GM18505 (cell line): ENCODE results near the gene HDAC4.

Experiments
- ATAC-seq: cut with Tn5 transposase; IDR thresholded peaks from one replicate; pipeline ENCODE4 v1.9.1; 2021; ENCODE audit not compliant: unreplicated experiment
- POLR2A ChIP-seq: IDR thresholded peaks from 4 replicates; pipeline ENCODE4 v1.6.1; 2011; ENCODE audit warnings: borderline replicate concordance; ENCODE audit not compliant: insufficient read depth, insufficient read length; ENCODE audit errors: extremely low read depth

The HDAC4 gene

GRCh38 chr2:239000089-239000488 is 400.7 kb downstream of the HDAC4 start:
- ATAC-seq = no peak
- TF ChIP-seq POLR2A = no peak

- ATAC-seq = no peak
These were observed 401.5 kb downstream of the HDAC4 start for GRCh38 chr2:238999291-238999741.

GRCh38 chr2:238998801-238999200 is 402.0 kb downstream of the HDAC4 start:
- no peak for TF ChIP-seq POLR2A
- no peak for ATAC-seq

More at GRCh38 chr2:238999291-238999741, 401.5 kb downstream of the HDAC4 start:
- no peak for TF ChIP-seq POLR2A
